Measurements from ENCODE around the gene NKAIN2.

The NKAIN2 gene

GRCh38 chr6:124796464-124796970, 992.9 kb downstream of the NKAIN2 start:
- Histone ChIP-seq H3K4me1 (ENCODE audit: control insufficient read depth, insufficient read depth, low read length) (peaks cover 6% of the 10 kb centered on the region; the same call in 1 of the 2 replicates), H3K4me3 (ENCODE audit: low read depth, low read length) (no peak overlapping the region), H3K27ac (ENCODE audit: extremely low read depth, low read depth, low read length) (no peak overlapping the region), H3K36me3 (ENCODE audit: control insufficient read depth in 2 of 2, insufficient read depth in 1 of 2, low read length in 2 of 2) (no peaks in the 10 kb centered on the region), H3K9me3 (ENCODE audit: control insufficient read depth, insufficient read depth, low read depth, low read length) (no peaks in the 10 kb centered on the region)
- ChIA-PET CTCF (interaction anchor here (0.6 to 2.1 kb wide), 22 partner anchors 9 to 1411 kb away, joined by 3 to 18 read pairs (median 4); partner anchors contain the start of gene NKAIN2), POLR2A (no interaction called here)
- no peak for TF ChIP-seq ZNF398 (tag by site-specific recombination; IDR thresholded peaks at IDR 0.05)
- no peak for TF ChIP-seq HOXD13 (CRISPR knock-in tag; IDR thresholded peaks at IDR 0.05; ENCODE audit: borderline replicate concordance)
- no peak for TF ChIP-seq CTCF (tag by site-specific recombination; IDR thresholded peaks at IDR 0.05)
- no peak for TF ChIP-seq EGR2 (tag by site-specific recombination; IDR thresholded peaks at IDR 0.05; ENCODE audit: low read depth)

- ChIA-PET CTCF (interaction anchor here (0.6 to 2.1 kb wide), 3 partner anchors 259 to 1380 kb away, joined by 3 to 18 read pairs (median 6); partner anchors contain the start of gene NKAIN2), POLR2A (no interaction called here)
- Histone ChIP-seq H3K4me1 (ENCODE audit: control insufficient read depth, insufficient read depth, low read length) (peaks cover 6% of the 10 kb centered on the region; the same call in 1 of the 2 replicates), H3K9me3 (ENCODE audit: control insufficient read depth, insufficient read depth, low read depth, low read length) (no peaks in the 10 kb centered on the region), H3K27ac (ENCODE audit: extremely low read depth, low read depth, low read length) (no peak overlapping the region), H3K4me3 (ENCODE audit: low read depth, low read length) (no peak overlapping the region), H3K36me3 (ENCODE audit: control insufficient read depth in 2 of 2, insufficient read depth in 1 of 2, low read length in 2 of 2) (no peaks in the 10 kb centered on the region)
- no peak for TF ChIP-seq HOXD13 (CRISPR knock-in tag; IDR thresholded peaks at IDR 0.05; ENCODE audit: borderline replicate concordance)
- TF ChIP-seq ZNF571 (tag by site-specific recombination; IDR thresholded peaks at IDR 0.05) = no peak
- no peak for TF ChIP-seq PRDM2 (tag by site-specific recombination; IDR thresholded peaks at IDR 0.05; ENCODE audit: borderline replicate concordance)
- no peak for TF ChIP-seq ZBTB21 (tag by site-specific recombination; IDR thresholded peaks at IDR 0.05)
- TF ChIP-seq HOXA7 (CRISPR knock-in tag; IDR thresholded peaks at IDR 0.05; ENCODE audit: borderline replicate concordance) = no peak
- TF ChIP-seq ZNF341 (tag by site-specific recombination; IDR thresholded peaks at IDR 0.05; ENCODE audit: low read depth) = no peak
- TF ChIP-seq ZNF785 (tag by site-specific recombination; IDR thresholded peaks at IDR 0.05) = no peak
- no peak for TF ChIP-seq ZNF18 (tag by site-specific recombination; IDR thresholded peaks at IDR 0.05)
- no peak for TF ChIP-seq ZNF350 (tag by site-specific recombination; IDR thresholded peaks at IDR 0.05)
Observed at GRCh38 chr6:124797224-124797623, 993.6 kb downstream of the NKAIN2 start.
